SK-N-SH (cell line): Measurements from ENCODE around the gene C12orf43.

ENCODE experiments used
- CTCF ChIP-seq: fragments of 200-600 bp; sonication (generic); IDR thresholded peaks from 2 replicates; pipeline ENCODE4 v1.6.1; 2017; ENCODE audit warnings: antibody characterized with exemption, mild to moderate bottlenecking, moderate library complexity
- TEAD4 ChIP-seq: IDR thresholded peaks from 2 replicates; pipeline ENCODE4 v1.4.0; 2012; ENCODE audit warnings: mild to moderate bottlenecking, borderline replicate concordance; ENCODE audit not compliant: insufficient read depth

- TF ChIP-seq CTCF (no peak), TEAD4 (no peak)
Measured at GRCh38 chr12:121043067-121043466, 26.8 kb upstream of the C12orf43 start.
